K562 (cell line): ENCODE results near the gene TMEM101. TPM values are rescaled to one million over a fixed set of nuclear protein-coding genes. Genes with fewer than 3 reads are reported as not detected.

ENCODE experiments used
- BCOR ChIP-seq: fragments of 450-650 bp; IDR thresholded peaks from 2 replicates; pipeline ENCODE4 v1.6.1; 2016
- CBFA2T2 ChIP-seq: fragments of 450-650 bp; conservative IDR thresholded peaks from 2 replicates; pipeline ENCODE4 v1.6.1; 2017; ENCODE audit warnings: mild to moderate bottlenecking
- EGR1 ChIP-seq: fragments of 450-650 bp; conservative IDR thresholded peaks from 2 replicates; pipeline ENCODE4 v1.6.1; 2017; ENCODE audit warnings: mild to moderate bottlenecking
- ETV6 ChIP-seq, 3 experiments: fragments of 150-350 bp in 1 of 3; sonication (generic) in 1 of 3; formaldehyde crosslinking in 1 of 3; IDR thresholded peaks; 2 replicates each; pipeline versions ENCODE4 v1.6.1 to v1.8.0; 2014 to 2022; ENCODE audit warnings: borderline replicate concordance in 2 of 3, low read depth in 2 of 3, antibody characterized with exemption in 1 of 3, low read length in 1 of 3, mild to moderate bottlenecking in 1 of 3, missing genetic modification reagents in 1 of 3
- GATA2 ChIP-seq: sonication (generic); formaldehyde crosslinking; IDR thresholded peaks from 2 replicates; pipeline ENCODE4 v1.4.0; 2020; ENCODE audit warnings: mild to moderate bottlenecking, missing genetic modification reagents
- HDAC2 ChIP-seq: fragments of 450-650 bp; IDR thresholded peaks from 2 replicates; pipeline ENCODE4 v1.6.1; 2016; ENCODE audit warnings: mild to moderate bottlenecking
- HDAC6 ChIP-seq: IDR thresholded peaks from 2 replicates; pipeline ENCODE4 v1.6.1; 2012; ENCODE audit warnings: low read depth, mild to moderate bottlenecking, control low read depth, inconsistent platforms, low read length, moderate library complexity
- MAZ ChIP-seq, 2 experiments: fragments of 450-650 bp in 1 of 2; sonication (generic) in 1 of 2; formaldehyde crosslinking; IDR thresholded peaks in 1 of 2; conservative IDR thresholded peaks in 1 of 2; 2 replicates each; pipeline versions ENCODE4 v1.4.0 to v1.5.0; 2020; ENCODE audit warnings: mild to moderate bottlenecking in 1 of 2, missing genetic modification reagents in 1 of 2
- MTA1 ChIP-seq: fragments of 450-650 bp; IDR thresholded peaks from 2 replicates; pipeline ENCODE4 v1.6.1; 2017; ENCODE audit warnings: borderline replicate concordance
- NKRF ChIP-seq: fragments of 450-650 bp; IDR thresholded peaks from 2 replicates; pipeline ENCODE4 v1.6.1; 2016; ENCODE audit warnings: borderline replicate concordance
- POLR3G ChIP-seq: IDR thresholded peaks from 2 replicates; pipeline ENCODE4 v1.6.1; 2011; ENCODE audit not compliant: insufficient read length, insufficient replicate concordance; ENCODE audit errors: extremely low read depth
- PRMT5 ChIP-seq: sonication (generic); formaldehyde crosslinking; IDR thresholded peaks from 2 replicates; pipeline ENCODE4 v1.5.0; 2020; ENCODE audit warnings: missing genetic modification reagents
- RBFOX2 ChIP-seq: fragments of 200-400 bp; formaldehyde crosslinking; IDR thresholded peaks from 2 replicates; pipeline ENCODE4 v1.6.1; 2017; ENCODE audit warnings: low read depth, mild to moderate bottlenecking, low read length, moderate library complexity
- SMARCA5 ChIP-seq: fragments of 450-650 bp; IDR thresholded peaks from 2 replicates; pipeline ENCODE4 v1.6.1; 2016
- SRSF3 ChIP-seq: fragments of 200-400 bp; formaldehyde crosslinking; IDR thresholded peaks from 2 replicates; pipeline ENCODE4 v1.6.1; 2016; ENCODE audit warnings: mild to moderate bottlenecking, low read length, moderate library complexity; ENCODE audit not compliant: insufficient read depth
- ZNF134 ChIP-seq: fragments of 250-450 bp; sonication (Bioruptor Pico); conservative IDR thresholded peaks from 2 replicates; pipeline ENCODE4 v1.4.0; 2020
- ZNF444 ChIP-seq: fragments of 250-450 bp; sonication (Bioruptor Pico); IDR thresholded peaks from 2 replicates; pipeline ENCODE4 v1.4.0; 2020; ENCODE audit warnings: mild to moderate bottlenecking, moderate library complexity
- ZNF668 ChIP-seq: fragments of 250-450 bp; sonication (Bioruptor Pico); IDR thresholded peaks from 2 replicates; pipeline ENCODE4 v1.8.0; 2022; ENCODE audit warnings: mild to moderate bottlenecking, inconsistent platforms
- polyA plus RNA-seq, 8 experiments: library from polyadenylated mRNA; depleted of rRNA in 4 of 8; stranded (reverse) in 5 of 8; unstranded in 3 of 8; fragments of >200 nt; fragmentation: Nextera tagmentation in 2 of 8; fragmentation: Illumina TruSeq in 1 of 8; extraction: Ambion mirVana in 2 of 8; extraction: Trizol in 1 of 8; gene quantifications; 2 replicates each; pipeline versions ENCODE4 v1.2.1 to v1.2.3, GENCODE V29; 2011 to 2014; ENCODE audit warnings: inconsistent platforms in 1 of 8, missing spikeins in 1 of 8
- total RNA-seq, 7 experiments: library from RNA; depleted of rRNA in 6 of 7; stranded (reverse); fragments of >200 nt in 6 of 7; fragmentation: Illumina TruSeq in 2 of 7; extraction: Trizol in 2 of 7; gene quantifications; 2 replicates each; pipeline versions ENCODE4 v1.2.1 to v1.2.3, GENCODE V29; 2011 to 2021; ENCODE audit warnings: low replicate concordance in 1 of 7
- TF ChIP-seq, protein P1 (sequence below): fragments of 450-650 bp; IDR thresholded peaks from 2 replicates; pipeline ENCODE4 v1.6.1; 2017; ENCODE audit warnings: antibody characterized with exemption, mild to moderate bottlenecking
- TF ChIP-seq, protein P2 (sequence below): sonication (generic); formaldehyde crosslinking; IDR thresholded peaks from 2 replicates; pipeline ENCODE4 v1.9.0; 2022; ENCODE audit warnings: mild to moderate bottlenecking, missing genetic modification reagents

The TMEM101 gene
- total and polyA plus RNA-seq, 9 of the 15 experiments (the other 6 are each of a cell fraction or from before 2014, with no cell fraction given), result 21.2 to 110 (median 37.8) TPM

DNA sequence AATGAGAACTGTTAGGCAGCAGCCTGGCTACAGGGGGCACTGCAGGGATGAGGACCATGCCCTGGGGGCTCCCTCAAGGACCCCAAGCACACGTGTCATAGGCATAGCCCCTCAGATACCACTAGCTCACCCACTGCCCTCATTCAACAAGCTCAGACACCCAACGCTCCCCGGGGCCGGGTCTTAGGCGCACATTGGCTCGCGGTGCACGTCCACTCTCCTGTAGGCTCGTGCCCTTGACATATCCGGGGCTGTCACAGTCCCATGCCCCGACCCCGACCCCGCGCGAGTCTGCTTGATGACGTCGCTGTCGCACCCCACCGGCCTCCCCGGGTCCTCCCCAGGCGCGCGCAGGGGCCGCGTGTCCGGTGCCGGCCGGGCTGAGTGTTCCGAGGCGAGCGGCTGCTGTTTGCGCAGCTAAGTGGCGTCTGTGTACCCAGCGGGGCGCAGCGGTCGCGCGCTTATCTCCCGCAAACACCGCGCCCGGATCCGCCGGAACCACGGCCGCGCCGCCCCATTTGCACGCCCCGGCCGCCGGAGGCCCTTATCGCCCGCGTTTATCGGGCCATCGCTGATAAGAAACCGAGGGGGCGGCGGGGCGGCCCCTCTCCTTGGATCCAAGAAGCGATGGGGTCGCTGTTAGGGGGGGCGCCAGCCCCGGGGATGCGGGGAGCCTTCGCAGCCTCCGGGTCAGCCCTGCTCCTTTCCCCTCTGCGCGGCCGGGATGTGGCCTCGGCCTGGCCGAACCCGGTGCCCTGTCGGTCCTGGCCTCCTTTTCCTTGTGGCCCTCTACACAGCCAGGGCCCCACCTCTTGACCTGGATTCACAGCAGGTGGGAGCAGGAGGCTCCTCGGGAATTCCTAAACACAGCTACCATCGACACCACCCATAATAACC lies 31.0 kb downstream of the TMEM101 start (continued):
- TF ChIP-seq, protein P1, sequence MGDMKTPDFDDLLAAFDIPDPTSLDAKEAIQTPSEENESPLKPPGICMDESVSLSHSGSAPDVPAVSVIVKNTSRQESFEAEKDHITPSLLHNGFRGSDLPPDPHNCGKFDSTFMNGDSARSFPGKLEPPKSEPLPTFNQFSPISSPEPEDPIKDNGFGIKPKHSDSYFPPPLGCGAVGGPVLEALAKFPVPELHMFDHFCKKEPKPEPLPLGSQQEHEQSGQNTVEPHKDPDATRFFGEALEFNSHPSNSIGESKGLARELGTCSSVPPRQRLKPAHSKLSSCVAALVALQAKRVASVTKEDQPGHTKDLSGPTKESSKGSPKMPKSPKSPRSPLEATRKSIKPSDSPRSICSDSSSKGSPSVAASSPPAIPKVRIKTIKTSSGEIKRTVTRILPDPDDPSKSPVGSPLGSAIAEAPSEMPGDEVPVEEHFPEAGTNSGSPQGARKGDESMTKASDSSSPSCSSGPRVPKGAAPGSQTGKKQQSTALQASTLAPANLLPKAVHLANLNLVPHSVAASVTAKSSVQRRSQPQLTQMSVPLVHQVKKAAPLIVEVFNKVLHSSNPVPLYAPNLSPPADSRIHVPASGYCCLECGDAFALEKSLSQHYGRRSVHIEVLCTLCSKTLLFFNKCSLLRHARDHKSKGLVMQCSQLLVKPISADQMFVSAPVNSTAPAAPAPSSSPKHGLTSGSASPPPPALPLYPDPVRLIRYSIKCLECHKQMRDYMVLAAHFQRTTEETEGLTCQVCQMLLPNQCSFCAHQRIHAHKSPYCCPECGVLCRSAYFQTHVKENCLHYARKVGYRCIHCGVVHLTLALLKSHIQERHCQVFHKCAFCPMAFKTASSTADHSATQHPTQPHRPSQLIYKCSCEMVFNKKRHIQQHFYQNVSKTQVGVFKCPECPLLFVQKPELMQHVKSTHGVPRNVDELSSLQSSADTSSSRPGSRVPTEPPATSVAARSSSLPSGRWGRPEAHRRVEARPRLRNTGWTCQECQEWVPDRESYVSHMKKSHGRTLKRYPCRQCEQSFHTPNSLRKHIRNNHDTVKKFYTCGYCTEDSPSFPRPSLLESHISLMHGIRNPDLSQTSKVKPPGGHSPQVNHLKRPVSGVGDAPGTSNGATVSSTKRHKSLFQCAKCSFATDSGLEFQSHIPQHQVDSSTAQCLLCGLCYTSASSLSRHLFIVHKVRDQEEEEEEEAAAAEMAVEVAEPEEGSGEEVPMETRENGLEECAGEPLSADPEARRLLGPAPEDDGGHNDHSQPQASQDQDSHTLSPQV, result no peak
- TF ChIP-seq ZNF444 (CRISPR knock-in tag) (no peak), ETV6 (IDR thresholded peaks at IDR 0.05; ENCODE audit: borderline replicate concordance in 1 of 2, low read depth in 2 of 2, low read length in 1 of 2) (0 out of 4 replicates have a peak, but pooled peaks of 1 of the 2 experiments have one; percentile 43), ETV6 (CRISPR knock-in tag; IDR thresholded peaks at IDR 0.05; ENCODE audit: borderline replicate concordance) (no peak), HDAC2 (peak; percentile 74; the same call in 1 of the 2 replicates), BCOR (peak; percentile 78), MTA1 (peak; percentile 90), RBFOX2 (peak; percentile 81), ZNF668 (CRISPR knock-in tag) (no peak), EGR1 (peak; percentile 48), HDAC6 (peak; percentile 92), POLR3G (no peak), MAZ (CRISPR knock-in tag; conservative IDR thresholded peaks at IDR 0.05 in 1 of 2, IDR thresholded peaks at IDR 0.05 in 1 of 2) (peak in 1 of 2 experiments; percentile 70; a peak in 2 of 4 replicates), GATA2 (CRISPR knock-in tag) (peak; percentile 87), NKRF (peak; percentile 59; the same call in 1 of the 2 replicates), PRMT5 (CRISPR knock-in tag) (0 out of 2 replicates have a peak, but pooled peaks have one; percentile 19), CBFA2T2 (peak; percentile 60), ZNF134 (CRISPR knock-in tag) (no peak), SRSF3 (no peak), SMARCA5 (0 out of 2 replicates have a peak, but pooled peaks have one; percentile 15)
- TF ChIP-seq, protein P2, sequence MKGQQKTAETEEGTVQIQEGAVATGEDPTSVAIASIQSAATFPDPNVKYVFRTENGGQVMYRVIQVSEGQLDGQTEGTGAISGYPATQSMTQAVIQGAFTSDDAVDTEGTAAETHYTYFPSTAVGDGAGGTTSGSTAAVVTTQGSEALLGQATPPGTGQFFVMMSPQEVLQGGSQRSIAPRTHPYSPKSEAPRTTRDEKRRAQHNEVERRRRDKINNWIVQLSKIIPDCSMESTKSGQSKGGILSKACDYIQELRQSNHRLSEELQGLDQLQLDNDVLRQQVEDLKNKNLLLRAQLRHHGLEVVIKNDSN, result no peak
